GM13977 (cell line): ENCODE data around the gene TK1.

Source experiments
- DNase-seq: peaks from one replicate; pipeline ENCODE4 v3.0.0; 2012; ENCODE audit warnings: low spot score
- CTCF ChIP-seq: IDR thresholded peaks from 2 replicates; pipeline ENCODE4 v1.5.1; 2012; ENCODE audit warnings: mild to moderate bottlenecking, control low read depth; ENCODE audit not compliant: insufficient read depth; ENCODE audit errors: extremely low read depth, missing control alignments
- in situ Hi-C: fragments of 300-500 bp; cut with MboI; formaldehyde crosslinking; loops from one replicate; pipeline ENCODE4 v1.12.0; 2022; ENCODE audit warnings: low sequenced_read_pairs, low pct_unique_long_range_greater_than_20kb, mixed read lengths, inconsistent platforms; ENCODE audit not compliant: unreplicated experiment

TK1 gene

GRCh38 chr17:78231991-78232858, 45.4 kb upstream of the TK1 start:
- in situ Hi-C loops = no loop called here
- no peak for TF ChIP-seq CTCF
- peak; percentile 59 for DNase-seq

- in situ Hi-C loops = no loop called here
- TF ChIP-seq CTCF = no peak
- DNase-seq = no peak
Observed at GRCh38 chr17:78230996-78231935, 44.4 kb upstream of the TK1 start, which contains the start of gene TMEM235. Gene TMEM235 (plus strand): TSS chr17:78231631. CDS start chr17:78232024, 393 bp downstream.

- no peak for DNase-seq
- in situ Hi-C loops = no loop called here
- no peak for TF ChIP-seq CTCF
Observed at GRCh38 chr17:78230252-78230962, 43.6 kb upstream of the TK1 start.

- in situ Hi-C loops = no loop called here
- TF ChIP-seq CTCF = no peak
- DNase-seq = no peak
Observed at GRCh38 chr17:78228176-78228575, 41.3 kb upstream of the TK1 start.

GRCh38 chr17:78227455-78227916, 40.6 kb upstream of the TK1 start:
- DNase-seq = no peak
- in situ Hi-C loops = no loop called here
- no peak for TF ChIP-seq CTCF
